GM15510 (cell line): Measurements from ENCODE around the gene RARRES2.

Experiments
- POLR2A ChIP-seq: IDR thresholded peaks from 3 replicates; pipeline ENCODE4 v1.6.1; 2011; ENCODE audit warnings: borderline replicate concordance; ENCODE audit not compliant: insufficient read length; ENCODE audit errors: extremely low read depth

RARRES2 gene

GRCh38 chr7:150358988-150359621 lies 17.7 kb upstream of the RARRES2 start:
- no peak for TF ChIP-seq POLR2A

- no peak for TF ChIP-seq POLR2A
These were observed 17.0 kb upstream of the RARRES2 start for GRCh38 chr7:150358433-150358832.

GRCh38 chr7:150357771-150358427 lies 16.5 kb upstream of the RARRES2 start:
- TF ChIP-seq POLR2A, result no peak

GRCh38 chr7:150357270-150357669 lies 15.8 kb upstream of the RARRES2 start:
- TF ChIP-seq POLR2A, result no peak

- TF ChIP-seq POLR2A, result no peak
These were observed 15.0 kb upstream of the RARRES2 start for GRCh38 chr7:150356265-150356897.

- TF ChIP-seq POLR2A, result no peak
These were observed 14.2 kb upstream of the RARRES2 start for GRCh38 chr7:150355666-150356059.

GRCh38 chr7:150351587-150352194 lies 10.3 kb upstream of the RARRES2 start:
- no peak for TF ChIP-seq POLR2A

GRCh38 chr7:150346922-150347321 lies 5.5 kb upstream of the RARRES2 start:
- TF ChIP-seq POLR2A, result no peak

- no peak for TF ChIP-seq POLR2A
These were observed 3.6 kb upstream of the RARRES2 start for GRCh38 chr7:150345012-150345411.

- TF ChIP-seq POLR2A, result no peak
These were observed 2.9 kb upstream of the RARRES2 start for GRCh38 chr7:150344299-150344698.

- no peak for TF ChIP-seq POLR2A
These were observed 1.8 kb upstream of the RARRES2 start for GRCh38 chr7:150343225-150343624.

- no peak for TF ChIP-seq POLR2A
These were observed 636 bp upstream of the RARRES2 start for GRCh38 chr7:150342121-150342408.

GRCh38 chr7:150340875-150341262 lies 560 bp downstream of the RARRES2 start:
- no peak for TF ChIP-seq POLR2A

GRCh38 chr7:150340024-150340749 lies 1.2 kb downstream of the RARRES2 start:
- no peak for TF ChIP-seq POLR2A

GRCh38 chr7:150339409-150339809 lies 2.0 kb downstream of the RARRES2 start:
- TF ChIP-seq POLR2A, result no peak
